Activated CD4-positive, alpha-beta memory T cell treated with anti-CD3 and anti-CD28 coated beads, Interleukin-2, amount 10 ng/mL, durations not matched to agents 7 days and 5 days (primary cell): ENCODE data around the gene CSH1. TPM values are rescaled to one million over a fixed set of nuclear protein-coding genes. Genes with fewer than 3 reads are reported as not detected.
"Not testable (repeated sequence)": the region's sequence is repeated elsewhere in the genome, so short reads cannot be mapped to it uniquely, and the experiment has no call there.

ENCODE experiments used
- CTCF ChIA-PET: fragments of 350-600 bp; sonication (Branson Sonifier 250); formaldehyde crosslinking; loops from one replicate; lab custom pipeline; 2021; ENCODE audit warnings: antibody characterized with exemption, inconsistent platforms; lab: Charles Lee
- POLR2A ChIA-PET: fragments of 350-600 bp; sonication (Branson Sonifier 250); formaldehyde crosslinking; loops from one replicate; lab custom pipeline; 2021; ENCODE audit warnings: antibody characterized with exemption; lab: Charles Lee
- DNase-seq: peaks from one replicate; pipeline ENCODE4 v3.0.0-alpha.2; 2020
- H3K27ac Mint-ChIP-seq: one replicate; pipeline ENCODE4 v1.8.0; 2021; ENCODE audit warnings: mild to moderate bottlenecking, mixed read lengths
- H3K27me3 Mint-ChIP-seq: one replicate; pipeline ENCODE4 v1.8.0; 2021; ENCODE audit warnings: mixed read lengths
- H3K36me3 Mint-ChIP-seq: one replicate; pipeline ENCODE4 v1.8.0; 2021; ENCODE audit warnings: low read depth, mixed read lengths
- H3K4me1 Mint-ChIP-seq: one replicate; pipeline ENCODE4 v1.8.0; 2021; ENCODE audit warnings: mixed read lengths
- H3K4me3 Mint-ChIP-seq: one replicate; pipeline ENCODE4 v1.8.0; 2021; ENCODE audit warnings: mild to moderate bottlenecking, mixed read lengths
- H3K9me3 Mint-ChIP-seq: one replicate; pipeline ENCODE4 v1.8.0; 2021; ENCODE audit warnings: mixed read lengths
- total RNA-seq, 2 experiments: library from RNA; stranded (reverse); gene quantifications; one replicate each; pipeline ENCODE4 v1.2.3, GENCODE V29; 2021

Gene CSH1
- total RNA-seq, 2 experiments from 2014 or later = not detected

GRCh38 chr17:63915753-63916152, 19.4 kb upstream of the CSH1 start:
- H3K9me3 Mint-ChIP-seq = not testable (repeated sequence)
- CTCF ChIA-PET = interaction anchor here (1.0 to 4.9 kb wide), 5 partner anchors 35 to 113 kb away, joined by 3 to 51 read pairs (median 4); partner anchors contain the start of gene ICAM2
- peaks cover 19% of the 10 kb centered on the region for H3K27me3 Mint-ChIP-seq

GRCh38 chr17:63914471-63914870, 18.1 kb upstream of the CSH1 start:
- Mint-ChIP-seq H3K27ac (no peak overlapping the region), H3K27me3 (peaks cover 18% of the 10 kb centered on the region), H3K9me3 (no peaks in the 10 kb centered on the region), H3K4me3 (no peak overlapping the region), H3K36me3 (no peaks in the 10 kb centered on the region), H3K4me1 (peaks cover 5% of the 10 kb centered on the region)
- ChIA-PET POLR2A (no interaction called here), CTCF (interaction anchor here (1.5 to 2.9 kb wide), 2 partner anchors 11 to 53 kb away, joined by 3 to 13 read pairs; no protein-coding TSS in a partner anchor)
- no peak for DNase-seq

More at GRCh38 chr17:63915753-63916152, 19.4 kb upstream of the CSH1 start:
- H3K36me3 Mint-ChIP-seq, H3K4me3 Mint-ChIP-seq, H3K4me1 Mint-ChIP-seq, DNase-seq, H3K27ac Mint-ChIP-seq: not testable (repeated sequence)
- POLR2A ChIA-PET = interaction anchor here (0.9 kb wide), 1 partner anchor 31 kb away, joined by 3 read pairs; no protein-coding TSS in a partner anchor

- ChIA-PET CTCF (interaction anchor here (0.6 to 3.9 kb wide), 22 partner anchors 9 to 379 kb away, joined by 3 to 34 read pairs (median 6); partner anchors contain the start of gene ICAM2), POLR2A (interaction anchor here (2.7 kb wide), 1 partner anchor 234 kb away, joined by 8 read pairs; no protein-coding TSS in a partner anchor)
- no peak overlapping the region for H3K27ac Mint-ChIP-seq
- H3K4me3 Mint-ChIP-seq = no peak overlapping the region
- peak; percentile 69 for DNase-seq
- H3K4me1 Mint-ChIP-seq = no peaks in the 10 kb centered on the region
- peaks cover 27% of the 10 kb centered on the region for H3K27me3 Mint-ChIP-seq
- H3K36me3 Mint-ChIP-seq = no peaks in the 10 kb centered on the region
- H3K9me3 Mint-ChIP-seq = no peaks in the 10 kb centered on the region
These were observed 15.3 kb upstream of the CSH1 start for GRCh38 chr17:63911657-63912100.

- ChIA-PET POLR2A (interaction anchor here (2.7 kb wide), 1 partner anchor 235 kb away, joined by 8 read pairs; no protein-coding TSS in a partner anchor), CTCF (interaction anchor here (0.7 to 3.9 kb wide), 22 partner anchors 8 to 380 kb away, joined by 3 to 34 read pairs (median 5); partner anchors contain the start of gene ICAM2)
- Mint-ChIP-seq H3K27ac (no peak within 1 kb of the TSS), H3K27me3 (peaks cover 27% of the 10 kb centered on the region), H3K4me3 (no peak within 1 kb of the TSS), H3K9me3 (no peaks in the 10 kb centered on the region), H3K36me3 (no peaks in the 10 kb centered on the region), H3K4me1 (no peaks in the 10 kb centered on the region)
- DNase-seq = no peak
These were observed 14.8 kb upstream of the CSH1 start, which contains the start of gene CSHL1 for GRCh38 chr17:63911041-63911635. TSS of gene CSHL1 (minus strand) at chr17:63911258. CDS start at chr17:63911196, 62 bp downstream.

GRCh38 chr17:63910096-63910495, 13.7 kb upstream of the CSH1 start:
- no peaks in the 10 kb centered on the region for H3K4me1 Mint-ChIP-seq
- no peak overlapping the region for H3K4me3 Mint-ChIP-seq
- H3K27me3 Mint-ChIP-seq = peaks cover 22% of the 10 kb centered on the region
- H3K36me3 Mint-ChIP-seq = no peaks in the 10 kb centered on the region
- no peak overlapping the region for H3K27ac Mint-ChIP-seq
- DNase-seq = no peak
- CTCF ChIA-PET = interaction anchor here (0.7 to 3.9 kb wide), 8 partner anchors 9 to 222 kb away, joined by 3 to 34 read pairs (median 17); partner anchors contain the start of gene ICAM2
- H3K9me3 Mint-ChIP-seq = no peaks in the 10 kb centered on the region
- POLR2A ChIA-PET = interaction anchor here (2.7 kb wide), 1 partner anchor 236 kb away, joined by 8 read pairs; no protein-coding TSS in a partner anchor

GRCh38 chr17:63909586-63909985, 13.2 kb upstream of the CSH1 start:
- CTCF ChIA-PET = interaction anchor here (3.9 kb wide), 1 partner anchor 116 kb away, joined by 21 read pairs; no protein-coding TSS in a partner anchor
- not testable (repeated sequence) for H3K27ac Mint-ChIP-seq

GRCh38 chr17:63907161-63907778, 10.9 kb upstream of the CSH1 start:
- not testable (repeated sequence) for H3K4me3 Mint-ChIP-seq, H3K9me3 Mint-ChIP-seq, H3K36me3 Mint-ChIP-seq, H3K4me1 Mint-ChIP-seq, H3K27ac Mint-ChIP-seq, DNase-seq
- H3K27me3 Mint-ChIP-seq = peaks cover 27% of the 10 kb centered on the region
- ChIA-PET CTCF (interaction anchor here (1.0 to 2.4 kb wide), 5 partner anchors 17 to 226 kb away, joined by 3 to 10 read pairs (median 4); partner anchors contain the start of gene ERN1), POLR2A (interaction anchor here (1.0 kb wide), 1 partner anchor 113 kb away, joined by 4 read pairs; the partner anchor contains the start of gene ICAM2)

More at GRCh38 chr17:63909586-63909985, 13.2 kb upstream of the CSH1 start:
- H3K36me3 Mint-ChIP-seq, H3K4me1 Mint-ChIP-seq, POLR2A ChIA-PET, H3K9me3 Mint-ChIP-seq, H3K4me3 Mint-ChIP-seq, DNase-seq: not testable (repeated sequence)
- H3K27me3 Mint-ChIP-seq = peaks cover 22% of the 10 kb centered on the region

- POLR2A ChIA-PET, H3K9me3 Mint-ChIP-seq, H3K36me3 Mint-ChIP-seq: not testable (repeated sequence)
These were observed 8.4 kb upstream of the CSH1 start for GRCh38 chr17:63904796-63905195.

GRCh38 chr17:63903787-63904201, 7.4 kb upstream of the CSH1 start:
- not testable (repeated sequence) for H3K36me3 Mint-ChIP-seq, H3K27ac Mint-ChIP-seq, H3K9me3 Mint-ChIP-seq, H3K4me3 Mint-ChIP-seq
- ChIA-PET CTCF (interaction anchor here (0.6 to 5.1 kb wide), 10 partner anchors 9 to 230 kb away, joined by 3 to 34 read pairs (median 6); no protein-coding TSS in a partner anchor), POLR2A (interaction anchor here (1.4 kb wide), 1 partner anchor 226 kb away, joined by 3 read pairs; the partner anchor contains the start of gene ERN1)
- Mint-ChIP-seq H3K27me3 (peaks cover 30% of the 10 kb centered on the region), H3K4me1 (peaks cover 13% of the 10 kb centered on the region)
- peak; percentile 32 for DNase-seq

More at GRCh38 chr17:63904796-63905195, 8.4 kb upstream of the CSH1 start:
- not testable (repeated sequence) for H3K4me1 Mint-ChIP-seq, DNase-seq, H3K27ac Mint-ChIP-seq, H3K4me3 Mint-ChIP-seq
- CTCF ChIA-PET = interaction anchor here (0.6 to 5.1 kb wide), 9 partner anchors 11 to 387 kb away, joined by 3 to 34 read pairs (median 3); no protein-coding TSS in a partner anchor
- H3K27me3 Mint-ChIP-seq = peaks cover 38% of the 10 kb centered on the region

GRCh38 chr17:63901971-63902370, 5.6 kb upstream of the CSH1 start:
- peaks cover 13% of the 10 kb centered on the region for H3K4me1 Mint-ChIP-seq
- peaks cover 19% of the 10 kb centered on the region for H3K27me3 Mint-ChIP-seq
- not testable (repeated sequence) for DNase-seq, H3K4me3 Mint-ChIP-seq, H3K9me3 Mint-ChIP-seq, H3K27ac Mint-ChIP-seq, H3K36me3 Mint-ChIP-seq
- ChIA-PET POLR2A (interaction anchor here (1.4 kb wide), 1 partner anchor 33 kb away, joined by 3 read pairs; no protein-coding TSS in a partner anchor), CTCF (interaction anchor here (0.6 to 5.1 kb wide), 13 partner anchors 9 to 432 kb away, joined by 3 to 34 read pairs (median 4); partner anchors contain the start of gene CSHL1)

- CTCF ChIA-PET = interaction anchor here (0.8 to 1.5 kb wide), 4 partner anchors 10 to 13 kb away, joined by 3 to 5 read pairs (median 3); no protein-coding TSS in a partner anchor
- Mint-ChIP-seq H3K4me1 (peaks cover 13% of the 10 kb centered on the region), H3K27me3 (peaks cover 20% of the 10 kb centered on the region)
- H3K4me3 Mint-ChIP-seq, H3K36me3 Mint-ChIP-seq, H3K9me3 Mint-ChIP-seq, H3K27ac Mint-ChIP-seq, POLR2A ChIA-PET: not testable (repeated sequence)
- DNase-seq = peak; percentile 43
These were observed 2.8 kb upstream of the CSH1 start for GRCh38 chr17:63898899-63899798.
